ENCODE measurements around the gene RFX2. TPM values are rescaled to one million over a fixed set of nuclear protein-coding genes. Genes with fewer than 3 reads are reported as not detected.

The RFX2 gene
- total RNA-seq, 1 donor from 2014 or later: 6.5 TPM

- Histone ChIP-seq H3K36me3 (ENCODE audit: control insufficient read depth, insufficient read depth, low read length) (no peaks in the 10 kb centered on the region), H3K27me3 (ENCODE audit: control insufficient read depth, insufficient read depth, low read length) (no peaks in the 10 kb centered on the region), H3K4me3 (ENCODE audit: low read depth, low read length) (no peak overlapping the region)
- TF ChIP-seq, protein P1, sequence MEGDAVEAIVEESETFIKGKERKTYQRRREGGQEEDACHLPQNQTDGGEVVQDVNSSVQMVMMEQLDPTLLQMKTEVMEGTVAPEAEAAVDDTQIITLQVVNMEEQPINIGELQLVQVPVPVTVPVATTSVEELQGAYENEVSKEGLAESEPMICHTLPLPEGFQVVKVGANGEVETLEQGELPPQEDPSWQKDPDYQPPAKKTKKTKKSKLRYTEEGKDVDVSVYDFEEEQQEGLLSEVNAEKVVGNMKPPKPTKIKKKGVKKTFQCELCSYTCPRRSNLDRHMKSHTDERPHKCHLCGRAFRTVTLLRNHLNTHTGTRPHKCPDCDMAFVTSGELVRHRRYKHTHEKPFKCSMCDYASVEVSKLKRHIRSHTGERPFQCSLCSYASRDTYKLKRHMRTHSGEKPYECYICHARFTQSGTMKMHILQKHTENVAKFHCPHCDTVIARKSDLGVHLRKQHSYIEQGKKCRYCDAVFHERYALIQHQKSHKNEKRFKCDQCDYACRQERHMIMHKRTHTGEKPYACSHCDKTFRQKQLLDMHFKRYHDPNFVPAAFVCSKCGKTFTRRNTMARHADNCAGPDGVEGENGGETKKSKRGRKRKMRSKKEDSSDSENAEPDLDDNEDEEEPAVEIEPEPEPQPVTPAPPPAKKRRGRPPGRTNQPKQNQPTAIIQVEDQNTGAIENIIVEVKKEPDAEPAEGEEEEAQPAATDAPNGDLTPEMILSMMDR (IDR thresholded peaks at IDR 0.05; ENCODE audit: insufficient read depth, low read length, poor library complexity, severe bottlenecking): peak; percentile 81
- DNase-seq (ENCODE audit: low read depth): peak; percentile 38
Observed at GRCh38 chr19:6021878-6022569, 88.3 kb downstream of the RFX2 start.

GRCh38 chr19:6020972-6021805, 89.1 kb downstream of the RFX2 start:
- no peak overlapping the region for H3K4me3 ChIP-seq (ENCODE audit: low read depth, low read length)
- H3K27me3 ChIP-seq (ENCODE audit: control insufficient read depth, insufficient read depth, low read length): no peaks in the 10 kb centered on the region
- no peaks in the 10 kb centered on the region for H3K36me3 ChIP-seq (ENCODE audit: control insufficient read depth, insufficient read depth, low read length)
- TF ChIP-seq, protein P1 (IDR thresholded peaks at IDR 0.05; ENCODE audit: insufficient read depth, low read length, poor library complexity, severe bottlenecking): no peak
- DNase-seq (ENCODE audit: low read depth): no peak

DNA sequence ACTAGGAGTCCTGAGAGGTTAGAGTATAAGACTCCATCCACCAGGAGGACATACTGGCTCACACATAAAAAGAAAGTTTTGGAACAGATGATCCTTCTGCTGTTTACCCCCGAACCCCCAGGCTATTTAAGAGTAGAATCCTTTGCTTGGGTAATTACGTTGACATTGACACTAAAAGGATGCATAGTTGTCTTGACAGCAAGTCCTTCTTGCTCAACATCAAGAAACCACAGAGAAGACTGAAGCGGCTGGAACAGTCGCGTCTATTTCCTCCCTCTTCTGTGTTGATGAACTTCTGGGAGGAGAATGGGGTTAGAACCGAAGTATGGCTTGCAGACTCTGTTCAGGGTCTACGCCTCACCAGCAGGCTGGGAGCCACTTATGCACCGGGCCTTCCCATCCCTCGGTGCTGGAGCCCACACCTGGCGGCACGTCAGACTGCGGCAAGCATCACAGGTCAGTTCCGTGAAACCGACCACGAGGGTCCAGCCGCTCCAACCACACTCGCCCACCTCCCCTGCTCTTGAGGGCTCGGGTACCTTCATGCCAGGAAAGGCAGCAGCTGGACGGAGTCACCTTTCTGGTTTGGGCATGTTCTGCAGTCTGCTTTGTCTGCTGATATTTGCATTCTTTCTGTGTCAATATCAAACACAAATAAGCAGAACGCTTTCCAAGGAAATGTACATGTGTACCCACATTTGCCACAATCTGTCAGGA, 90.0 kb downstream of the RFX2 start:
- Histone ChIP-seq H3K27me3 (ENCODE audit: control insufficient read depth, insufficient read depth, low read length) (no peaks in the 10 kb centered on the region), H3K36me3 (ENCODE audit: control insufficient read depth, insufficient read depth, low read length) (no peaks in the 10 kb centered on the region), H3K4me3 (ENCODE audit: low read depth, low read length) (no peak overlapping the region)
- TF ChIP-seq, protein P1 (IDR thresholded peaks at IDR 0.05; ENCODE audit: insufficient read depth, low read length, poor library complexity, severe bottlenecking): no peak
- no peak for DNase-seq (ENCODE audit: low read depth)

DNA sequence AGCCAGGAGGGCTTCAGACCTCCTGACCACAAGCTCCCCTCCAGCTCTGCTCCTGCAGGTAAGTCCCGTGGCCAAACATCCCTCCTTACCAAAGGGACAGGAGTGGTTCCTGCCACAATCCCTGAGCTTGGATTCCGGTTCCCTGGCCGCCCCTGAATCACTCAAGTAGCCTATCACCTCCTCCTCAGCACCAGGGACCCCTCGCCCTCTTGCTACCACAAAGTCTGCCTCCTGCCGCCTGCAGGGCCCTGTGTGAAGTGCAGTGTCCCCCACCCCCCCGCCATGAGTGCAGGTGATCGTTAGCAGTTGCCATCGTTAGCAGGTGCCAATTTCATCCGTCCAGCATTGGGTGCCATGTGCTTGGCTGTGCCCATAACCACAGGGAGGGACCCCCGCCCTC, 91.5 kb downstream of the RFX2 start:
- no peak overlapping the region for H3K4me3 ChIP-seq (ENCODE audit: low read depth, low read length)
- TF ChIP-seq, protein P1 (IDR thresholded peaks at IDR 0.05; ENCODE audit: insufficient read depth, low read length, poor library complexity, severe bottlenecking): peak; percentile 36
- DNase-seq (ENCODE audit: low read depth): no peak
- H3K27me3 ChIP-seq (ENCODE audit: control insufficient read depth, insufficient read depth, low read length): no peaks in the 10 kb centered on the region
- H3K36me3 ChIP-seq (ENCODE audit: control insufficient read depth, insufficient read depth, low read length): no peaks in the 10 kb centered on the region

DNA sequence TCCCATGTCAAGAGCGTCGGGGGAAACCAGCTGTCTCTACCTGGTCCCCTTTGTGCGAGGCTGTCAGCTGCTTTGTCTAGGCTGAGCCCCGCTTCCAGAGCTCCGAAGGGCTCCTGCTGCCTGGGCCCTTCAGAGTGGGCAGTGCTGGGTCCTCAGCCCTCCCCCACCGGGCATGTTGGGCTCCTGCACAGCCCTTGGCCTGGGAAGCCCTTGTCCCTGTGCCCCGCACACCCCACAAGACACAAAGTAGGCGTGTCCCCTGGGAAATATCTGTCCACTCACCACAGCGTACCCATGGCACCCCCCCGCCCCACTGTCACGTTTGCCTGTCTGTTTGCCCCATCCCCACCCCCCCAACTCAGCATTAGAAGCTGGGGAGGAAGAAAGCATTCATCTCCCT, 92.7 kb downstream of the RFX2 start:
- Histone ChIP-seq H3K36me3 (ENCODE audit: control insufficient read depth, insufficient read depth, low read length) (no peaks in the 10 kb centered on the region), H3K27me3 (ENCODE audit: control insufficient read depth, insufficient read depth, low read length) (peaks cover 2% of the 10 kb centered on the region), H3K4me3 (ENCODE audit: low read depth, low read length) (no peak overlapping the region)
- DNase-seq (ENCODE audit: low read depth): no peak
- TF ChIP-seq, protein P1 (IDR thresholded peaks at IDR 0.05; ENCODE audit: insufficient read depth, low read length, poor library complexity, severe bottlenecking): no peak

Data from kidney epithelial cell (primary cell).